ENCODE measurements around the gene KCNS3. TPM values are rescaled to one million over a fixed set of nuclear protein-coding genes. Genes with fewer than 3 reads are reported as not detected.

Gene KCNS3
- total and polyA plus RNA-seq, 8 donors = 3.3 to 16.4 (median 6.1) TPM

- no peak overlapping the region for H3K4me3 ChIP-seq
- peak in 3 of 4 donors; percentile 56 to 75 (median 64) for ATAC-seq
- WGBS, 2 donors = 73 to 80% methylated on average over 6 of the region's 6 CpGs
- FAIRE-seq = no peak
- no peaks in the 10 kb centered on the region for H3K9me3 ChIP-seq
- intact Hi-C loops (cut with DNase I) = no loop called here
- TF ChIP-seq CTCF (IDR thresholded peaks at IDR 0.05) = no peak
- H3K27me3 ChIP-seq = no peaks in the 10 kb centered on the region
- peak in 1 of 6 donors; percentile 18 for DNase-seq
- H3K36me3 ChIP-seq = no peaks in the 10 kb centered on the region
- no peak overlapping the region for H3K27ac ChIP-seq
- H3K4me1 ChIP-seq = no peaks in the 10 kb centered on the region
These were observed 98.6 kb downstream of the KCNS3 start for GRCh38 chr2:17976871-17977746.

GRCh38 chr2:17979707-17980106, 101.2 kb downstream of the KCNS3 start:
- ATAC-seq = no peak
- DNase-seq = no peak
- Histone ChIP-seq H3K4me3 (no peak overlapping the region), H3K4me1 (no peaks in the 10 kb centered on the region), H3K27me3 (no peaks in the 10 kb centered on the region), H3K27ac (no peak overlapping the region), H3K36me3 (no peaks in the 10 kb centered on the region), H3K9me3 (no peaks in the 10 kb centered on the region)
- intact Hi-C loops (cut with DNase I) = no loop called here
- TF ChIP-seq CTCF (IDR thresholded peaks at IDR 0.05) = no peak
- FAIRE-seq = no peak

- no peaks in the 10 kb centered on the region for H3K36me3 ChIP-seq
- H3K27me3 ChIP-seq = no peaks in the 10 kb centered on the region
- no peak for FAIRE-seq
- H3K4me1 ChIP-seq = no peaks in the 10 kb centered on the region
- WGBS, 2 donors = 46 to 54% methylated on average over 3 of the region's 3 CpGs
- no peak for DNase-seq
- no peaks in the 10 kb centered on the region for H3K9me3 ChIP-seq
- H3K4me3 ChIP-seq = no peak overlapping the region
- no peak for ATAC-seq
- no peak overlapping the region for H3K27ac ChIP-seq
- TF ChIP-seq CTCF (IDR thresholded peaks at IDR 0.05) = no peak
- intact Hi-C loops (cut with DNase I) = no loop called here
These were observed 103.5 kb downstream of the KCNS3 start for GRCh38 chr2:17981936-17982335.

Other genes with a start within 250 kb of the KCNS3 start
- gene SMC6, start 124.9 kb upstream of the KCNS3 start, total RNA-seq = 1 to 10 TPM; 3.0 to 8.0 (median 4.8) TPM
- gene SMC6, start 124.9 kb upstream of the KCNS3 start, polyA plus RNA-seq = 1 to 10 TPM; 3.5 to 7.0 TPM
- gene GEN1, start 124.5 kb upstream of the KCNS3 start, total RNA-seq = 1 to 10 TPM; 1.4 to 5.0 (median 2.6) TPM
- 1 to 10 TPM; 2.1 to 2.5 TPM for gene GEN1, start 124.5 kb upstream of the KCNS3 start, polyA plus RNA-seq
- not detected for gene MSGN1, start 62.2 kb upstream of the KCNS3 start, total RNA-seq
- gene MSGN1, start 62.2 kb upstream of the KCNS3 start, polyA plus RNA-seq = not detected

Data from pancreas (tissue), 10 donors.